HG03060 (cell line): ENCODE results near the gene DNAJB6.

ENCODE experiments used
- ATAC-seq: cut with Tn5 transposase; IDR thresholded peaks from one replicate; pipeline ENCODE4 v1.9.1; 2021; ENCODE audit warnings: low read depth, moderate number of reproducible peaks; ENCODE audit not compliant: unreplicated experiment

The DNAJB6 gene

GRCh38 chr7:157407512-157408257, 70.9 kb downstream of the DNAJB6 start:
- no peak for ATAC-seq

- ATAC-seq, result no peak
Observed at GRCh38 chr7:157408258-157409101, 71.7 kb downstream of the DNAJB6 start.

- no peak for ATAC-seq
Observed at GRCh38 chr7:157409149-157409752, 72.4 kb downstream of the DNAJB6 start.

GRCh38 chr7:157409753-157410727, 73.2 kb downstream of the DNAJB6 start:
- no peak for ATAC-seq

- ATAC-seq, result no peak
Observed at GRCh38 chr7:157410831-157411556, 74.2 kb downstream of the DNAJB6 start.

- ATAC-seq, result no peak
Observed at GRCh38 chr7:157411580-157411979, 74.8 kb downstream of the DNAJB6 start.

GRCh38 chr7:157412021-157412443, 75.2 kb downstream of the DNAJB6 start:
- ATAC-seq, result no peak

- no peak for ATAC-seq
Observed at GRCh38 chr7:157412491-157413180, 75.8 kb downstream of the DNAJB6 start.

GRCh38 chr7:157413881-157414701, 77.3 kb downstream of the DNAJB6 start:
- no peak for ATAC-seq

- no peak for ATAC-seq
Observed at GRCh38 chr7:157414702-157415096, 77.9 kb downstream of the DNAJB6 start.

GRCh38 chr7:157415486-157415885, 78.7 kb downstream of the DNAJB6 start:
- no peak for ATAC-seq

GRCh38 chr7:157416011-157416410, 79.2 kb downstream of the DNAJB6 start:
- no peak for ATAC-seq

GRCh38 chr7:157418204-157419034, 81.6 kb downstream of the DNAJB6 start:
- no peak for ATAC-seq

GRCh38 chr7:157419035-157419293, 82.2 kb downstream of the DNAJB6 start:
- ATAC-seq, result no peak

GRCh38 chr7:157422279-157422678, 85.5 kb downstream of the DNAJB6 start:
- ATAC-seq, result no peak

GRCh38 chr7:157423348-157423747, 86.5 kb downstream of the DNAJB6 start:
- ATAC-seq, result no peak

- no peak for ATAC-seq
Observed at GRCh38 chr7:157423886-157424565, 87.2 kb downstream of the DNAJB6 start.
